ENCODE measurements around the gene RAB35.

RAB35 gene

DNA sequence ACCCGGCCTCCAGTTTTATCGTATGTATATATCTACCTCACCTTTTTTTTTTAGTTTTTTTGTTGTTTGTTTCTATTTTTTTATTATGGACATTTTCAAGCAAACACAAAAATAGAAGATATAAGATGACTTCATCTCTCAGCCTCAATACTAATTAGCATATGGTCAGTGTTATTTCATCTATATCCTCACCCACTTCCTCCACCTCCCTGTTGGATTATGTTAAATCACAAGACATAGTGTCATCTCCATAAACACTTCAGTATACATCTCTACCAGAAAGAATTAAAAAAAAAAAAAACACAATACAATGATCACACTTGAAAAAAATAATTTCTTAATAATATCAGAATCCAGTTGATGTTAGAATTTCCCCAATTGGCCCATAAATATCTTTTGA lies 34.9 kb downstream of the RAB35 start:
- DNase-seq, result no peak

DNA sequence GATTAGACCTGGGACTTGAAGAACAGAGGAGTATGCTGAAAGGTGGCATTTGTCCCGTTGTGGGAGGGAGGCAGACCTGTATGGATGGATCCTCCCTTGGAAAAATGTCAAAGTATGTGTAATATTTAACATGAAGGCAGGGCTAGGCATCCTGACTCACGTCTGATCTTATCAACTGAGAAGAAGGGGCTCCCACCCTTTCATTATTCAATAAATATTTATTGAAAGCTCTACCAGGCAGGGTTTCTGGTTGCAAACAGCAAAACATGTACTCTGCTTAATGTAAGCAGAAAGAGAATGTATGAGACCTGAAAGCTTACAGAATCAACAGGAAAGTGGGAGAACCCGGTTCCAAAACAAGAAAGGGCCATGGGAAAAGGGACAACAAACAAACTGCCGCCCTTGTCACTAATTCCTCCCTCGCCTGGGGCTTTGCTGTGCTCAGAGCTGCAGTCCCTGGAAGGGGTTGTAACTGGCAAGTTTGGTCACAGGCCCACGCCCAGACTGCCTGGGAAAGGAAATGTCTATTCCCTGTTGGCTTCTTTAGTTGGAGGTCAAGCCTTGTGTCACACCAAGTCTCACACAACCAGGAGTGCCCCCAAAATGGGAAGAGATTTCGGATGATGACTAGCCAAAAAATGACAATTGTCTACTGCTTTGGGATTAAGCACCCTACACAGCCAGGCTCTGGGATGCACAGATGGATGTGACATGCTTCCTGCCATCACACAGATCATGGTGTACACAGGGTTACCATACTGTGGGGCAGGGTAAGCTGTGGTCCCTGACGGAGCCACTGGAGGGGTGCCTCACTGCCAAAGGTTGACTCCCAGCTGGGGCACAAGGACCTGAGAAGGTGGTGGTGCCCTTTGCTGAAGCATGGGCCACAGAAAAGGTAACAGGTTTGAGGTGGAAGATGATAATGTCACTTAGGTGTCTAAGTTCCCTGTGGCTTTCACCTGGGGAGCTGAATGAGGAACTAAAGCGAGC lies 36.8 kb downstream of the RAB35 start:
- DNase-seq, result no peak

- no peak for DNase-seq
These were observed 37.7 kb downstream of the RAB35 start for GRCh38 chr12:120078868-120079267.

- DNase-seq, result no peak
These were observed 39.3 kb downstream of the RAB35 start for GRCh38 chr12:120077260-120077659.

DNA sequence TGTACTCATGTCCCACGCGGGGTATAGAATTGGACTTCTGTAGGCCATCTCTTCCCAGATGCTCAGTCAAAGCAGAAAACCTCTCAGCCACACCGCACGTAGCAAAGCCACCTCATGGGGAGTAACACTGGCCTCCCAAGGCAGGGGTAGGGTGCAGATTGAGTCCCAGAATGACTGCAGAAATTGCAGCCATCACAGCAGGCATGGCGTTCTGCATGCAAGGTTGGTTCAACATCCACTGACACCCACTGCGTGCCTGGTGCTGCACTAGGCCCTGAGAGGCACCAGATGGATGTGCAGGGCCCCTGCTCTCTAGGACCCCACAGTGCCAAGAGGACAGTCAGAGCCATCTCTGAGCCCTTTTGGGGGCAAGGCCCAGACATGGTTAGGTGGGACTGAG lies 39.9 kb downstream of the RAB35 start:
- DNase-seq, result no peak

- DNase-seq, result no peak
These were observed 41.4 kb downstream of the RAB35 start for GRCh38 chr12:120075034-120075616.

GRCh38 chr12:120072472-120073249 lies 43.9 kb downstream of the RAB35 start:
- DNase-seq, result no peak

DNA sequence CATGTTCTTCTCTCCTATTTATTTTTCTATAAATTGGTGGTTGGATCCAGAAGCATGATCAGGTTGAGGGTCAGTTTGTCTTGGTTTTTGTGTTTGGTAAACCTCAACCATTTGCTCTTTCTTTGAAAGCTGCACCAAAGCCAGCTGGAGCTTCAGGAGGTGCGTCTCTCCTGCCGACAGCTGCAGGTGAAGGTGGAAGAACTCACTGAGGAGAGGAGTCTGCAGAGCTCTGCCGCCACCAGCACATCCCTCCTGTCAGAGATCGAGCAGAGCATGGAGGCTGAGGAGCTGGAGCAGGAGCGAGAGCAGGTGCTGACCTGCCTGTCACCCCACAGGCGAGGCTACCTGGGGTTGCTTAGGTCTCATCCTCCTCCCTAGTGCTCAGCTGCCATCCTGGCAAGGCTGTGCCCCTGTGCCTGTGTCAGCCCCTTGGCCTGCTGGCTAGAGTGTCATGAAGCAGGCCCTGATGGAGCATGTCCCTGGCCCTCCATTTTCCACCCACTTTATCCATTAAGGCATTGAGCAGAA lies 45.0 kb downstream of the RAB35 start:
- DNase-seq, result no peak

GRCh38 chr12:120069278-120069677 lies 47.3 kb downstream of the RAB35 start:
- DNase-seq, result no peak

DNA sequence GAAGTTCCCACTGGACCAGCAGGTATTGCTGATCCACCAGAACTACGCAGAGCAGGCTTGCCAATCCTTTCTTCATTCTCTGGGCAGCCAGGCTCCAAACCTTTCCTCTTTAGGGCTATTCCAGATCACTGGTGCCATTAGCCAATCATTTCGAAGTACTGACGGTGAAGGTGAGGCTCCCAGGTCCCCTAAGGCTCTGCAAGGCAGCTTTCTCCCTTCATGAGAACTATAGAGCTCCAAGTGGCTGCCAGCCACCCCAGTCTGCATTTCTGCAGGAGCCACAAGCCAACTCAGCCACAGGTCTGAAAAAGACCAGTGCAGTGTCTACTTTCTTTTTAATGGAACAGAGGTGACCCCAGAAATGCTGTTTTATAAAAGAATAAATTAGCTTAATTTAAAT lies 48.7 kb downstream of the RAB35 start:
- DNase-seq, result no peak

DNA sequence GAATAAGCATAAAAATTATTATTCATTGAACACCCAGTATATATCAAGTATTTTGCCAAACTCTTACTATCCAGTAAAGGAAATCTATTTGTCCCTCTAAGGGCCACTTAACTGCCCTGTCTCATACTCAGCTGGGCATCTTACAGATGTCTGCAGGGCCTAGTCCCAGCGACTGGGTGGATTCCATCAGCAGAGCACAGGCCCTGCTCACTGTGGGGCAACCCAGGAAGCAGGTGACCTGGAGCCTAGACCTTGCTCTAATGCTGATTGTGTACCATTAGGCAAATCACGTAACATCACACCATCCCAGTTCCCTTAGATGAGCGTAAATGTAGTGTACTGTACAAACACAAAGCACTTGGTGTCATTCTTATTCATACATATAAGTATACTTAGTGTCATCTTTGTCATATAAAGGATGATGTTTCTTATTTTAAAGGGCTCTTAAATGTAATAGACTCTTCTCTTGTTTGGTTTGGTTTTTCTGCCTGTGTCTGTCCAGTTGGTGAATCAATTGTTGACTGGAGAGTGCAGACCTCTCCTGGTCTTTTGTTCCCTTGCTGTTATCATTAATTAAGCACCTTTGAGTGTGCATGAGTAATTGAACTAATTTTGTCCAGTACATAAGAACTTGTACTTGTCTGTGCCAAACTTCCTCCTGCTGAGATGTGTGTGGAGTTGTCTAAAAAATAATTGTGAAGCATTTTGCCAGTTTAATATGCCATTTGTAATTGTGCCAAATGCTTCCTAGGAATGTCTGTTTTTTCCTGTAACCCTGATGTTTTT lies 49.3 kb downstream of the RAB35 start:
- no peak for DNase-seq

- DNase-seq, result no peak
These were observed 50.2 kb downstream of the RAB35 start for GRCh38 chr12:120066341-120066740.

DNA sequence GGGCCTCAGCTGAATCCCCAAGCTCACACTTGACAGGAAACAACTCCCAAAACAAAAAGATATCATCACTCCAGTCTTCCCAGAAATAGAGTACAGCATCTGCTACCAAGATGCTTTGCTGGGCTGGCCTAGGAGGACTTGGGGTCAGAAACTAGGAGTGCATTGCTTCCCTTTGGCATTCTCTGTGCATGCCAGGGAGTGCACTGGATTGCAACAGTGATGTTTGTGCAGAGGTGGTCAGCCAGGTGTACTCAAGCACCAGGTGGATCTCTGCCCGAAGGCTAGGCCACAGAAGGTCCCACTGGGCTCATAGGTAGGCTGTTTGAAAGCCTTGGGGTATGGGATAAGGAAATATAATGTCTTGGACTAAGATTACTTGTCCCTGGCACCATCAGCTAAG lies 51.1 kb downstream of the RAB35 start:
- no peak for DNase-seq

DNA sequence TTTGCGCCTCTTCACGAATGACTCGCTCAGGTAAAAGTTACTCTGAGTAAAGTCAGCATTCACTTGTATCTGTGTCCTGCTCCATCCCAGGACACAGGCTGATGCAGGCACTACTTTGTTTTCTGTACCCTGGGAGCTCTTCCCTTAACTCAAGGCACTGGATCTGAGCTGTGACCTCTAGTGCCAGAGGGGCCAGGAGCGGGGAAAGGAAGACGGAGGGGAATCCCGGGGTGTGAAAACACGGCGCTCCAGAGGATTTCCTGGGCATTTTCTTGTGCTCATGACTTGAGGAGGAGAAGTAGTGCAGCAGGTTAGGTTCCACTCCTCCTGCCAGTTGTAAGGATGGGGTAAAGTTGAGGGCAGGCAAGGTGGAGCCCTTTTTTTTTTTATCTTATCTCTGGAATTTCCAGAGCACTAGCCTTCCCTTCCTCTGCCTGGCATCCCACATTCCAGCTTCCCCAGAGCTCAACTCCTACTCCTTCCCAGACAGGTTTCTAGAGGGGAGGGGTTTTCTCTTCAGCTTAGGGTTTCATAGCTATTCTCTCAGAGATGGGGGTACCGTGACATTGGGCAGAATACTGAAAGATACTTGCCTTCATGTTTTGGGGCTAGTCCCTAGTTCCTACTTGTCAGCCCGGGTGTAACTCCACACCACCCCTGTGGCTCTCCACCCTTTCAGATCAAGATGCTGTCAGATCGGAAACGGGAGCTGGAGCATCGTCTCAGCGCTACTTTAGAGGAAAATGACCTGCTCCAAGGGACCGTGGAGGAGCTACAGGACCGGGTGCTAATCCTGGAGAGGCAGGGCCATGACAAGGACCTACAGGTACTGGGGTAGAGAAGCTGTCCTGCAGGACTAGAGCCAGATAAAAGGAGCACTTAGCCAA lies 52.3 kb downstream of the RAB35 start:
- DNase-seq, result no peak

- DNase-seq, result no peak
These were observed 53.5 kb downstream of the RAB35 start for GRCh38 chr12:120062976-120063579.

GRCh38 chr12:120061575-120062214 lies 54.9 kb downstream of the RAB35 start:
- DNase-seq, result no peak

GRCh38 chr12:120060717-120061116 lies 55.8 kb downstream of the RAB35 start:
- no peak for DNase-seq

GRCh38 chr12:120060196-120060595 lies 56.4 kb downstream of the RAB35 start:
- DNase-seq, result no peak

- DNase-seq, result no peak
These were observed 59.8 kb downstream of the RAB35 start for GRCh38 chr12:120056739-120057138.

DNA sequence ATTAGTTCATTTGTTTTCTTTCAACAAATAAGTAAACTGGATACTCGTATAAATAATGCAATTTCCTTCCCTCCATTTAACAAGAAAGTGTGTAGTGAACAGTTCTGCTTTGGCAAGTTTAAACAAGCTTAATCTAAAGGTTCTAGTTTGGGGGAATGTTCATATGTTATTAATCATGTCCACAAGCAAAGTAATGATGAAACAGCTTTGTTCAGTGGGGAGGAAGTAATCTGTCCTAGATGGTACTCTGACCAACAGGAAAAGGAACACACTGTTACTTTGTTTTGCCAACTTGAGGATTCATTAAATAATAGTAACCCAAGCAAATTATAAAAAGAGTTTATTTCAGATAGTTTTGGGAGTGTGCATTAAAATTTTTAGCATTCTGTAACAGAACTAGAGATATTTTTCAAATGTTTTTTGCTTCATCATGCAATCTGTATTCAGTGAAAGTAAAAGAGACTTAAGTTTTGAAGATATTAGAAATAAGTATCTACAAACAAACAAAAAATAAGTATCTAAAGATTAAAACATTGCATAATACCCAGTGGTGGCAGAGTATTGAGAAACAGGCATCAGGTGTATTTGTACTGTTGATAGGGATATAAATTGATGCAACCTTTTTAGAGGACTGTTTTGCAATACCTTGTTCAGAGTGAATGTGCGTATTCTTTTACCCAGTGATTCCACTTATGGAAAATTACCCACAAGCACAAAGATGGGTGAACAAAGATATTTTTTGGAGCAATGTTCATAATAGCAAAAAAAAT lies 61.1 kb downstream of the RAB35 start:
- DNase-seq, result no peak
